ENCODE results near the gene HNRNPU.

The HNRNPU gene

GRCh38 chr1:244800821-244801220, 63.5 kb downstream of the HNRNPU start:
- no peak for DNase-seq
